ENCODE data around the gene RASGRP2. TPM values are rescaled to one million over a fixed set of nuclear protein-coding genes. Genes with fewer than 3 reads are reported as not detected.
A peak's percentile ranks its signal among the peaks of the same experiment; 100 is the strongest.

RASGRP2 gene
- total RNA-seq, 1 donor from 2014 or later, result not detected

DNA sequence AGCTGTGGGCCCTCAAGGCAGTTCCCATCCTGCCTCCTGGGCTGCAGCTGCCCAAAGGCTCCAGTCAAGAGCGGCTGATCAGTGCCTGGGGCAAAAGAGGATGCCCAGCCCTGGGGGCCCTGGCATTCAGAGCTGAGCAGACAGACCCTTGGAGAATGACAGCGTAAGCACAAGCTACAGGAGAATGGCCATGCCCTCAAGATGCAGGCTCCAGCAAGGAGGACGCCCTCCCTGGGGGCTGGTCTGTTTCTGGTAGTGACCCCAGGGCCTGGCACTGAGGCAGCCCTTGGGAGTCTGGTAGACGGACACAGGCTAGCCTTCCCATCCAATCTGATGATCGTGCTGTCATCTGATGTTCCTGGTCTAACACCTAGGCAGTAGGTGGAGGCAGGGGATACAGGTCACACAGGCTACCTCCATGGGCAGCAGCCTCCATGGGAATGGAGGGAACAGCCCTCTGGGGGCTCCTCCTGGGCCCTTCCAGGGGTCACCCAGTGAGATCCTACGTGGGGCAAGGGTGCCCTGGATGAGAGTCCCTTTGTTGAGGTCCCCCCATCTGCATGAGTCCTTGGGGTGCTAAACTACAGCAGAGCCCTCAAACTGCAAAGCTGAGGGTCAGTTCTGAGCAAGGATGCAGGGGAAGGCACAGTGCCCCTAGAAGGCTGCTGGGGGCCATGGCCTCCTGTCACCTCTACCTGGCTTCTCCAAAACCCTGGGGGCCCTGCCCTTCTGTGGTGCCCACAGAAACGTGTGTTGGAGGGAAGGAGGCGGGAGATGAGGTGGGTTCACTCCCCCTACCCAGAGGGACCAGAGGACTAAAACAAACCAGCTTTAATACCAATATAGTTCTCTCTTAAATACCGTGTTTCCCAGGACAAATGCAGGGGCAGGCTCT is 44.6 kb upstream of the RASGRP2 start:
- TF ChIP-seq, protein P1, sequence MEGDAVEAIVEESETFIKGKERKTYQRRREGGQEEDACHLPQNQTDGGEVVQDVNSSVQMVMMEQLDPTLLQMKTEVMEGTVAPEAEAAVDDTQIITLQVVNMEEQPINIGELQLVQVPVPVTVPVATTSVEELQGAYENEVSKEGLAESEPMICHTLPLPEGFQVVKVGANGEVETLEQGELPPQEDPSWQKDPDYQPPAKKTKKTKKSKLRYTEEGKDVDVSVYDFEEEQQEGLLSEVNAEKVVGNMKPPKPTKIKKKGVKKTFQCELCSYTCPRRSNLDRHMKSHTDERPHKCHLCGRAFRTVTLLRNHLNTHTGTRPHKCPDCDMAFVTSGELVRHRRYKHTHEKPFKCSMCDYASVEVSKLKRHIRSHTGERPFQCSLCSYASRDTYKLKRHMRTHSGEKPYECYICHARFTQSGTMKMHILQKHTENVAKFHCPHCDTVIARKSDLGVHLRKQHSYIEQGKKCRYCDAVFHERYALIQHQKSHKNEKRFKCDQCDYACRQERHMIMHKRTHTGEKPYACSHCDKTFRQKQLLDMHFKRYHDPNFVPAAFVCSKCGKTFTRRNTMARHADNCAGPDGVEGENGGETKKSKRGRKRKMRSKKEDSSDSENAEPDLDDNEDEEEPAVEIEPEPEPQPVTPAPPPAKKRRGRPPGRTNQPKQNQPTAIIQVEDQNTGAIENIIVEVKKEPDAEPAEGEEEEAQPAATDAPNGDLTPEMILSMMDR (IDR thresholded peaks at IDR 0.05; ENCODE audit: insufficient read depth, low read length, severe bottlenecking), result no peak
- Histone ChIP-seq H3K4me3 (ENCODE audit: low read depth, low read length) (no peak overlapping the region), H3K36me3 (ENCODE audit: control insufficient read depth, insufficient read depth, low read length) (no peaks in the 10 kb centered on the region), H3K27me3 (ENCODE audit: control insufficient read depth, insufficient read depth, low read length) (no peaks in the 10 kb centered on the region)
- no peak for DNase-seq (ENCODE audit: low read depth)
- FAIRE-seq, result peak; percentile 13

DNA sequence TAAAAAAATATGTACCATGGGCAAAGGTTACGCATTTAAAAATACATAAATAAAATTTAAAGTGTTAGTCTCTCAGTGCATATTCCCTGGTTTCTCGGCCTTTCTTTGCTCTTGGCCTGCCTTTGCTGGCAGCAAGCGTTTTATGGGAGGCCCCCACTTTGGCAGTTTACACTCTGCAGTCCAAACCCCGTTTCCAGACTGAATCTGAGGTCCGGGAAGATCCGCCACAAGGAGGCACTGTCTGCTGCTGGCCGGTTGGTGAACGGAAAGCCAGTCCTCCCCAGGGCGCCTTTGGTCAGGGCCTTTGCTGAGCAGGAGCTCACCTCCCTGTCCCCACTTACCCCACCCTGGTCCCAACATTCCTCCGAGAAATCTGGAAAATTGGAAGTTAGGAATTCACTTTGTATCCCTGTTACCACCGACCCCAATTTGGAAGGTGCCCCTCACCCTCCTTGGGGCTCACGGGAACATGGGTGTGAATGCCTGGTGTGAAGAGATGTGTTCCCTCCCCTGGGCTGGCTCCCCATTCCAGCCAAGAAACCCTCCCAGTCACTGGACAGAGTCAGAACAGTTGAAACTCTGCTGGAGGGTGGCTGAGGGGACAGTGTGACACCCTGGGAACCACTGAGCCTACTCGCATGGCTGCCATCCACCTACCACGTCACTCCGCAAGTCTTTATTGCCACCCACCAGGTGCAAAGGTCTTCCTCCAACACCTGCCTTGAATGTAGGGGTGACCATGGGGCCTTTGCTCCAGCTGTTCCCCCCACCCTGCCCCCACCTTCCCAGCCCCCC is 43.8 kb upstream of the RASGRP2 start:
- no peaks in the 10 kb centered on the region for H3K36me3 ChIP-seq (ENCODE audit: control insufficient read depth, insufficient read depth, low read length)
- peak; percentile 60 for FAIRE-seq
- H3K4me3 ChIP-seq (ENCODE audit: low read depth, low read length), result no peak overlapping the region
- TF ChIP-seq, protein P1 (IDR thresholded peaks at IDR 0.05; ENCODE audit: insufficient read depth, low read length, severe bottlenecking), result peak; percentile 95
- DNase-seq (ENCODE audit: low read depth), result peak; percentile 26
- H3K27me3 ChIP-seq (ENCODE audit: control insufficient read depth, insufficient read depth, low read length), result no peaks in the 10 kb centered on the region

DNA sequence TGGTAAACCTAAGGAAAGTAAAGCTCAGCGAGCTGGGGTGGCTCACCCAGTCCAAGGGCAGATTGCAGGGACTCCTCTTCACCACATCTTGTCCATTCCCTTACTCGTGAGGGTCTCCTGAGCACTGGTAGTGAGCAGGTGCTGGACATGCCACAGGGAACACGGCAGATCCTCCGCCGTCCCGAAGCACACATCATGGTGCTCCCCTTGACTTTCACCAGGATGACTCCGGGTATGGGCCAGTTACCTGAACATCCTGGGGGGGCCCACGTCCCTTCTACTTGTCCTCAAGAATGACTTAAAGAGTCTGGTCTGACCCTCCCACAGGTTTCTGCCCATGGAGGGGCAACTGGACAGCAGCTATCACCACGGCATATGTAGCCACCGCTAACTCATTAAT is 42.4 kb upstream of the RASGRP2 start:
- TF ChIP-seq, protein P1 (IDR thresholded peaks at IDR 0.05; ENCODE audit: insufficient read depth, low read length, severe bottlenecking), result no peak
- Histone ChIP-seq H3K27me3 (ENCODE audit: control insufficient read depth, insufficient read depth, low read length) (no peaks in the 10 kb centered on the region), H3K36me3 (ENCODE audit: control insufficient read depth, insufficient read depth, low read length) (no peaks in the 10 kb centered on the region), H3K4me3 (ENCODE audit: low read depth, low read length) (no peak overlapping the region)
- DNase-seq (ENCODE audit: low read depth), result no peak
- FAIRE-seq, result no peak

DNA sequence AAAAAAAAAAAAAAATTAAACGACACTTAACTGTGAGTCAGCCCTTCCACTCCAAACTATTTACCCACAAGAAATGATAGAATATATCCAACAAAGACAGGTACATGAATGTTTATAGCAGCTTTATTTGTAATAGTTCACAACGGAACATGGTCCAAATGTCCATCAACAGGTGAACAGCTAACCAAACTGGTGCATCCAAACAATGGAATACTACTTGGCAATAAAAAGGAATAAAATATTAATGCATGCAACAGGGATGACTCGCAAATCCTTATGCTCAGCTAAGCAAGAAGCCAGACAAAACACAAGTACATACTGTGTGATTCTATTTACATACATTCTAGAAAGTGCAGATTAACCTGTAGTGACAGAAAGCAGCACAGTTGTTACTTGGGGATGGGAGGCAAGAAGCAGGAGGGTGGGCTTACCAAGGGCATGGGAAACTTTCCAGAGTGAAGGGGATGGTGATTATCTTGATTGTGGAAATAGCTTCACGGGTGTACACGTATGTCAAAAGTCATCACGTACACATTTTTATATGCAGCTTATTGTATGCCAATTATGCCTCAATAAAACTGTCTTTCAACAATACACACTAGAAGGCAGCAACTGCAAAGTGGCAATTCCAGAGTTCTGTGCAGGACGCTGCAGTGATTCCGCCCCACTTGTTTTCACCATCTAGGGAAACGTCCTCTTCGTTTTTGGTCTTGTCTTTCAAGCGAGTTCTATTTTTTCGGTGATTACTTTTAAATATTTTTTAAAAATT is 41.1 kb upstream of the RASGRP2 start:
- DNase-seq (ENCODE audit: low read depth) (no peak), FAIRE-seq (no peak)
- TF ChIP-seq, protein P1 (IDR thresholded peaks at IDR 0.05; ENCODE audit: insufficient read depth, low read length, severe bottlenecking), result no peak

DNA sequence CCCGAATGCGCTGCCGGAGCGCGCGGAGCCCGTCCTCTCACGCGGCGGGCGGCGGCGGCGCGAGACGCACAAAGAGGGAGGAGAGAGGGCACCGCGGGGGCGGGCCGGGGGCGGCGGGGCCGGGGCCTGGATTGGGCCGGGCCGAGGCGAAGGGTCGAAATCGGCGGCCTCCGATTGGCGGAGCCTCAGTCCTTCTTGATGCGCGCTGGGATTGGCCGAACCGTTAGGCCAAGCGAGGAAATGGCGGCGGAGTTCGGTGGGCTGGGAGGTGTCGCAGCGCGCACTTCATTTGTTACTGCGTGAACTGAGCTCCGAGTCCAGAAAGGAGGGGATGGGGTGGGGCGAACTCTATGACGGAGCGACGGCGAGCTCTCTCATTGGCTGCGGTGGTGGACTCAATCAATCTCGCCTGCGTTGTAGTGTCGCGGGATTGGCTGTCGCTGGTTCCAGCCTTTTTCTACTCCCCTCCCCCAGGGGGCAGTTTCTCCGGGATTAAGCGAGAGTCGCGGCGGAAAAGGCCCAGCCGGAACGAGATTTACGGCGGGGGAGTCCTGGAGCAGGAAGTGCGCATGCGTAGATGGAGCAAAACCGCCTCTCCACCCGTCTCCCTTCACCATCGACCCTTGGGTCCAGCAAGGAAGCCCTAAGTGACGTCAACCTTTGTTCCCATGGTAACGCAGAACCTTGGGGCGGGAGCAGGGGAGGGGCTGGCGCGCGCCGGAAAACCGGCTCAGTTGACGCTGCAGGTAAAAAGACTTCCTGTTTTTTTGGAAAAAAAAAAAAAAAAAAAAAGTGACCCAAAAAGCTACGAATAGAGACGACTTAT is 34.7 kb upstream of the RASGRP2 start, which contains the start of gene SF1:
SF1 (minus strand) TSS at position 70 of the 826 bp plus-strand sequence. CDS start 150 bp downstream, outside the sequence.
- FAIRE-seq (peak; percentile 73), DNase-seq (ENCODE audit: low read depth) (peak; percentile 99)
- TF ChIP-seq, protein P1 (IDR thresholded peaks at IDR 0.05; ENCODE audit: insufficient read depth, low read length, severe bottlenecking), result peak; percentile 14
- H3K4me3 ChIP-seq (ENCODE audit: low read depth, low read length), result peak within 1 kb of the TSS; percentile 69
- no peaks in the 10 kb centered on the region for H3K27me3 ChIP-seq (ENCODE audit: control insufficient read depth, insufficient read depth, low read length)
- H3K36me3 ChIP-seq (ENCODE audit: control insufficient read depth, insufficient read depth, low read length), result peaks cover 8% of the 10 kb centered on the region

More for the DNA sequence above, 41.1 kb upstream of the RASGRP2 start:
- Histone ChIP-seq H3K36me3 (ENCODE audit: control insufficient read depth, insufficient read depth, low read length) (no peaks in the 10 kb centered on the region), H3K27me3 (ENCODE audit: control insufficient read depth, insufficient read depth, low read length) (no peaks in the 10 kb centered on the region), H3K4me3 (ENCODE audit: low read depth, low read length) (no peak overlapping the region)
